H1 (cell line): Measurements from ENCODE around the gene WWC1. TPM values are rescaled to one million over a fixed set of nuclear protein-coding genes. Genes with fewer than 3 reads are reported as not detected.
A peak's percentile ranks its signal among the peaks of the same experiment; 100 is the strongest.

Source experiments
- CTCF ChIA-PET: fragments of 300-600 bp; sonication (Branson Sonifier 250); formaldehyde crosslinking; loops from one replicate; lab custom pipeline; 2021; ENCODE audit not compliant: partially characterized antibody; lab: Charles Lee
- POLR2A ChIA-PET: fragments of 300-600 bp; sonication (Branson Sonifier 250); formaldehyde crosslinking; loops from one replicate; lab custom pipeline; 2021; ENCODE audit warnings: inconsistent platforms; ENCODE audit not compliant: partially characterized antibody; lab: Charles Lee
- DNase-seq, 2 experiments: peaks; one replicate each; pipeline versions ENCODE4 v3.0.0 to v3.0.0-alpha.2; 2010 to 2022; ENCODE audit warnings: low spot score in 2 of 2, low read depth in 1 of 2, mixed read lengths in 1 of 2
- FAIRE-seq: peaks from 2 replicates; lab custom pipeline; 2011; peaks lifted over from hg19 to GRCh38; lab: Jason Lieb, UNC
- H2AFZ ChIP-seq: 2 replicates; pipeline ENCODE4 v1.8.1; 2012; ENCODE audit warnings: low read length, inconsistent platforms
- H2AK5ac ChIP-seq: 2 replicates; pipeline ENCODE4 v1.6.1; 2013; ENCODE audit warnings: low read depth, low read length
- H2BK120ac ChIP-seq: replicated peaks from 2 replicates; pipeline ENCODE3; 2013; ENCODE audit warnings: low read depth, low read length, inconsistent platforms
- H2BK12ac ChIP-seq: 2 replicates; pipeline ENCODE4 v1.6.1; 2013; ENCODE audit warnings: low read depth, low read length
- H2BK15ac ChIP-seq: 2 replicates; pipeline ENCODE4 v1.6.1; 2013; ENCODE audit warnings: low read length
- H2BK20ac ChIP-seq: 2 replicates; pipeline ENCODE4 v1.6.1; 2013; ENCODE audit warnings: low read length
- H2BK5ac ChIP-seq: 2 replicates; pipeline ENCODE4 v1.6.1; 2013; ENCODE audit warnings: low read depth, low read length
- H3K14ac ChIP-seq: 2 replicates; pipeline ENCODE4 v1.6.1; 2013; ENCODE audit warnings: inconsistent platforms; ENCODE audit not compliant: insufficient read length
- H3K18ac ChIP-seq: 2 replicates; pipeline ENCODE4 v1.6.1; 2013; ENCODE audit warnings: low read length; ENCODE audit errors: extremely low read depth
- H3K23ac ChIP-seq: 2 replicates; pipeline ENCODE4 v1.6.1; 2013; ENCODE audit warnings: inconsistent platforms; ENCODE audit not compliant: insufficient read length
- H3K23me2 ChIP-seq: 2 replicates; pipeline ENCODE4 v1.6.1; 2013; ENCODE audit warnings: low read depth, low read length
- H3K27ac ChIP-seq: 2 replicates; pipeline ENCODE4 v1.6.1; 2011; ENCODE audit warnings: low read depth, low read length, inconsistent platforms
- H3K27me3 ChIP-seq, 4 experiments: replicated peaks in 1 of 4; 1 replicate in 1 of 4; 2 replicates in 3 of 4; pipeline versions ENCODE4 v1.6.1 to v1.8.1; 2011 to 2013; ENCODE audit warnings: low read length in 3 of 4, mild to moderate bottlenecking in 3 of 4, inconsistent platforms in 2 of 4, mixed read lengths in 2 of 4, moderate library complexity in 1 of 4; ENCODE audit not compliant: control insufficient read depth in 3 of 4, insufficient read depth in 3 of 4; ENCODE audit errors: extremely low read depth in 1 of 4
- H3K36me3 ChIP-seq, 4 experiments: 2 replicates each; pipeline versions ENCODE4 v1.6.1 to v1.8.1; 2011 to 2013; ENCODE audit warnings: mild to moderate bottlenecking in 4 of 4, low read length in 3 of 4, moderate library complexity in 2 of 4, control low read depth in 1 of 4, inconsistent platforms in 1 of 4; ENCODE audit not compliant: insufficient read depth in 4 of 4, control insufficient read depth in 2 of 4
- H3K4ac ChIP-seq: replicated peaks from 2 replicates; pipeline ENCODE3; 2013; ENCODE audit warnings: low read length, low read depth, mixed read lengths, inconsistent platforms; ENCODE audit not compliant: insufficient read length
- H3K4me1 ChIP-seq, 4 experiments: replicated peaks in 1 of 4; 1 replicate in 1 of 4; 2 replicates in 3 of 4; pipeline versions ENCODE4 v1.6.1 to v1.8.1; 2011 to 2013; ENCODE audit warnings: low read length in 3 of 4, inconsistent platforms in 2 of 4, mixed read lengths in 1 of 4; ENCODE audit not compliant: insufficient read depth in 4 of 4, control insufficient read depth in 3 of 4
- H3K4me2 ChIP-seq, 2 experiments: 2 replicates each; pipeline versions ENCODE4 v1.6.1 to v1.8.1; 2011 to 2013; ENCODE audit warnings: low read depth in 2 of 2, low read length in 2 of 2, control low read depth in 1 of 2, inconsistent platforms in 1 of 2, mild to moderate bottlenecking in 1 of 2; ENCODE audit not compliant: insufficient read depth in 1 of 2
- H3K4me3 ChIP-seq, 4 experiments: fragments of 200-600, 300-600 bp in 1 of 4; sonication (generic), shearing (Covaris generic), sonication (Bioruptor Twin) in 1 of 4; 2 replicates each; pipeline versions ENCODE4 v1.5.1 to v1.8.1; 2011 to 2016; ENCODE audit warnings: low read length in 4 of 4, low read depth in 3 of 4, control low read depth in 2 of 4, inconsistent platforms in 2 of 4, mild to moderate bottlenecking in 2 of 4, mixed read lengths in 1 of 4, moderate library complexity in 1 of 4; ENCODE audit not compliant: insufficient read depth in 2 of 4; ENCODE audit errors: extremely low read depth in 1 of 4
- H3K56ac ChIP-seq: replicated peaks from 2 replicates; pipeline ENCODE3; 2013; ENCODE audit warnings: low read depth, mild to moderate bottlenecking, mixed read lengths, low read length, inconsistent platforms; ENCODE audit not compliant: insufficient read length
- H3K79me1 ChIP-seq: 2 replicates; pipeline ENCODE4 v1.6.1; 2013; ENCODE audit warnings: low read depth, low read length, control low read depth
- H3K79me2 ChIP-seq, 2 experiments: 2 replicates each; pipeline versions ENCODE4 v1.6.1 to v1.8.1; 2012 to 2013; ENCODE audit warnings: low read length in 2 of 2, mild to moderate bottlenecking in 2 of 2, inconsistent platforms in 1 of 2; ENCODE audit not compliant: insufficient read depth in 2 of 2, control insufficient read depth in 1 of 2
- H3K9ac ChIP-seq, 4 experiments: replicated peaks in 1 of 4; 1 replicate in 1 of 4; 2 replicates in 3 of 4; pipeline versions ENCODE4 v1.6.1 to v1.8.1; 2011 to 2013; ENCODE audit warnings: low read depth in 3 of 4, low read length in 3 of 4, control low read depth in 2 of 4, mild to moderate bottlenecking in 2 of 4, moderate library complexity in 2 of 4, inconsistent platforms in 1 of 4; ENCODE audit errors: extremely low read depth in 1 of 4
- H3K9me3 ChIP-seq, 2 experiments: 2 replicates each; pipeline versions ENCODE4 v1.6.1 to v1.8.1; 2012 to 2013; ENCODE audit warnings: mild to moderate bottlenecking in 2 of 2, moderate library complexity in 2 of 2, control low read depth in 1 of 2, inconsistent platforms in 1 of 2, low read depth in 1 of 2, low read length in 1 of 2, mixed read lengths in 1 of 2; ENCODE audit not compliant: insufficient read depth in 2 of 2
- H4K20me1 ChIP-seq, 2 experiments: replicated peaks in 1 of 2; 2 replicates each; pipeline versions ENCODE3 to v1.8.1; 2011 to 2013; ENCODE audit warnings: inconsistent platforms in 2 of 2, low read length in 2 of 2, mild to moderate bottlenecking in 1 of 2; ENCODE audit not compliant: insufficient read depth in 2 of 2, control insufficient read depth in 1 of 2
- H4K5ac ChIP-seq: 2 replicates; pipeline ENCODE4 v1.6.1; 2013; ENCODE audit warnings: low read length, low read depth, mixed read lengths, inconsistent platforms; ENCODE audit not compliant: insufficient read length
- H4K8ac ChIP-seq: 2 replicates; pipeline ENCODE4 v1.8.0; 2013; ENCODE audit warnings: mild to moderate bottlenecking, moderate library complexity, low read length, inconsistent platforms; ENCODE audit not compliant: insufficient read depth; ENCODE audit errors: extremely low read depth
- H4K91ac ChIP-seq: replicated peaks from 2 replicates; pipeline ENCODE3; 2013; ENCODE audit warnings: low read length, mixed read lengths, inconsistent platforms; ENCODE audit not compliant: insufficient read length
- CBX5 ChIP-seq: fragments of 300-800, 300-1000 bp; sonication (generic); IDR thresholded peaks from 2 replicates; pipeline ENCODE4 v1.7.1; 2016; ENCODE audit warnings: antibody characterized with exemption, low read length, low read depth
- CHD2 ChIP-seq: IDR thresholded peaks from 2 replicates; pipeline ENCODE4 v1.6.1; 2012; ENCODE audit warnings: low read length, improper control_type of control experiment
- EGR1 ChIP-seq: IDR thresholded peaks from 2 replicates; pipeline ENCODE4 v1.6.1; 2011; ENCODE audit warnings: low read depth, low read length, borderline replicate concordance
- EP300 ChIP-seq, 2 experiments: IDR thresholded peaks; 1 replicate in 1 of 2; 2 replicates in 1 of 2; pipeline ENCODE4 v1.6.1; 2011 to 2012; ENCODE audit warnings: low read depth in 2 of 2, low read length in 2 of 2, mild to moderate bottlenecking in 2 of 2, borderline replicate concordance in 1 of 2, inconsistent platforms in 1 of 2, moderate library complexity in 1 of 2
- KDM5A ChIP-seq: fragments of 200-600 bp; IDR thresholded peaks from 2 replicates; pipeline ENCODE4 v1.7.1; 2012; ENCODE audit warnings: mild to moderate bottlenecking, low read length, inconsistent platforms, mixed read lengths
- MAX ChIP-seq: IDR thresholded peaks from 2 replicates; pipeline ENCODE4 v1.6.1; 2012; ENCODE audit warnings: inconsistent platforms
- POLR2A ChIP-seq, 2 experiments: IDR thresholded peaks; 1 replicate in 1 of 2; 2 replicates in 1 of 2; pipeline ENCODE4 v1.6.1; 2011; ENCODE audit warnings: low read depth in 2 of 2, low read length in 2 of 2, mild to moderate bottlenecking in 2 of 2; ENCODE audit errors: control extremely low read depth in 1 of 2
- POU5F1 ChIP-seq: IDR thresholded peaks from 2 replicates; pipeline ENCODE4 v1.6.1; 2011; ENCODE audit warnings: low read depth, mild to moderate bottlenecking, low read length, moderate library complexity
- RAD21 ChIP-seq, 2 experiments: IDR thresholded peaks in 1 of 2; conservative IDR thresholded peaks in 1 of 2; 2 replicates each; pipeline ENCODE4 v1.6.1; 2011; ENCODE audit warnings: low read depth in 2 of 2, low read length in 2 of 2, improper control_type of control experiment in 1 of 2, inconsistent platforms in 1 of 2, mild to moderate bottlenecking in 1 of 2, moderate library complexity in 1 of 2
- SIRT6 ChIP-seq: IDR thresholded peaks from one replicate; pipeline ENCODE4 v1.7.1; 2012; ENCODE audit warnings: low read length, inconsistent platforms
- TAF7 ChIP-seq: optimal IDR thresholded peaks from 2 replicates; pipeline ENCODE3; 2011; ENCODE audit warnings: low read depth, mild to moderate bottlenecking, inconsistent platforms, low read length, moderate library complexity, borderline replicate concordance
- TBP ChIP-seq: IDR thresholded peaks from 2 replicates; pipeline ENCODE4 v1.6.1; 2011; ENCODE audit warnings: low read depth, low read length, improper control_type of control experiment
- WGBS, 2 experiments: shearing (Covaris generic) in 1 of 2; methylation state at CpG; one replicate each; pipeline versions ENCODE4 v1.1.6 to v1.1.7; 2013 to 2015; ENCODE audit warnings: low lambda C conversion rate in 2 of 2, mixed read lengths in 2 of 2, inconsistent platforms in 1 of 2, low coverage in 1 of 2, missing lambda C conversion rate in 1 of 2; ENCODE audit not compliant: insufficient replicate concordance in 2 of 2, insufficient coverage in 1 of 2, insufficient read length in 1 of 2; ENCODE audit errors: extremely low coverage in 1 of 2, missing lambda C conversion rate in 1 of 2; 5-methylcytosine and 5-hydroxymethylcytosine counted together
- polyA plus RNA-seq, 7 experiments: library from polyadenylated mRNA; depleted of rRNA in 3 of 7; stranded (reverse) in 5 of 7; unstranded in 2 of 7; fragments of >200 nt in 5 of 7; fragments of 200-250 nt in 2 of 7; gene quantifications; 1 replicate in 5 of 7; 2 replicates in 1 of 7; 4 replicates in 1 of 7; pipeline versions ENCODE4 v1.2.1 to v1.2.3, GENCODE V29; 2011 to 2013; ENCODE audit warnings: missing spikeins in 2 of 7, mixed read lengths in 2 of 7
- total RNA-seq: library from RNA; stranded (reverse); fragmentation: NEBNext Ultra II Directional; extraction: Animal tissue kit (Norgen Biotek cat#: 25700); gene quantifications from 2 replicates; pipeline ENCODE4 v1.2.1, GENCODE V29; 2021

The WWC1 gene
- total and polyA plus RNA-seq, 2 of the 8 experiments (the other 6 are each of a cell fraction or from before 2014, with no cell fraction given): 16.4 to 41.1 TPM

GRCh38 chr5:168295574-168296201, 4.2 kb downstream of the WWC1 start:
- H3K27me3 ChIP-seq: no peaks in the 10 kb centered on the region
- FAIRE-seq: peak; percentile 96
- H2AK5ac ChIP-seq: no peak overlapping the region
- H3K9me3 ChIP-seq: no peaks in the 10 kb centered on the region
- 0 out of 2 replicates have a peak overlapping the region, but pooled peaks have one; percentile 45 for H2BK12ac ChIP-seq
- 21% methylated on average over 12 of the region's 12 CpGs; no CpG with 5 or more reads in 1 of the 2 experiments for WGBS, 2 experiments
- H3K27ac ChIP-seq: peak overlapping the region; percentile 79
- peak overlapping the region in 2 of 4 experiments; percentile 44; a peak in 3 of 7 replicates for H3K9ac ChIP-seq
- H2BK5ac ChIP-seq: peak overlapping the region; percentile 76; the same call in 1 of the 2 replicates
- peak overlapping the region; percentile 7 for H2BK120ac ChIP-seq
- H2AFZ ChIP-seq: no peak overlapping the region
- peak overlapping the region; percentile 12 for H3K4ac ChIP-seq
- H3K4me1 ChIP-seq: peaks cover 21 to 48% (median 38%) of the 10 kb centered on the region in 4 experiments
- H3K36me3 ChIP-seq: no peaks in the 10 kb centered on the region
- 0 out of 2 replicates have a peak overlapping the region, but pooled peaks have one; percentile 37 for H2BK15ac ChIP-seq
- peak overlapping the region; percentile 28 to 64 for H3K4me2 ChIP-seq
- H3K23me2 ChIP-seq: peaks cover 8% of the 10 kb centered on the region
- peaks cover 11% of the 10 kb centered on the region for H3K79me1 ChIP-seq
- H3K4me3 ChIP-seq: peak overlapping the region in 3 of 4 experiments; percentile 26 to 43 (median 41); a peak in 6 of 8 replicates
- no peak overlapping the region for H3K14ac ChIP-seq
- H2BK20ac ChIP-seq: 0 out of 2 replicates have a peak overlapping the region, but pooled peaks have one; percentile 56
- H3K18ac ChIP-seq: 0 out of 2 replicates have a peak overlapping the region, but pooled peaks have one; percentile 36
- H3K23ac ChIP-seq: no peak overlapping the region
- H3K56ac ChIP-seq: no peak overlapping the region
- ChIA-PET POLR2A (interaction anchor here (0.6 to 3.1 kb wide), 6 partner anchors 9 to 381 kb away, joined by 3 to 7 read pairs (median 3); partner anchors contain the start of gene PANK3), CTCF (interaction anchor here (0.6 to 6.6 kb wide), 26 partner anchors 10 to 836 kb away, joined by 3 to 56 read pairs (median 4); no protein-coding TSS in a partner anchor)
- peaks cover 2 to 16% of the 10 kb centered on the region in 2 experiments for H4K20me1 ChIP-seq
- DNase-seq: peak in 1 of 2 experiments; percentile 67
- no peak overlapping the region for H4K91ac ChIP-seq
- H4K8ac ChIP-seq: no peak overlapping the region
- H4K5ac ChIP-seq: peak overlapping the region; percentile 63
- H3K79me2 ChIP-seq: peaks cover 7 to 53% of the 10 kb centered on the region in 2 experiments
- TF ChIP-seq POU5F1: no peak
- no peak for TF ChIP-seq TAF7
- TF ChIP-seq POLR2A (IDR thresholded peaks at IDR 0.05; ENCODE audit: control extremely low read depth in 1 of 2, low read depth in 2 of 2, low read length in 2 of 2): no peak
- no peak for TF ChIP-seq KDM5A
- no peak for TF ChIP-seq CBX5
- peak; percentile 82 for TF ChIP-seq TBP
- no peak for TF ChIP-seq MAX
- TF ChIP-seq CHD2: no peak
- peak; percentile 64 to 65 for TF ChIP-seq RAD21 (IDR thresholded peaks at IDR 0.05 in 1 of 2, conservative IDR thresholded peaks at IDR 0.05 in 1 of 2; ENCODE audit: low read depth in 2 of 2, low read length in 2 of 2)
- no peak for TF ChIP-seq SIRT6
- no peak for TF ChIP-seq EGR1
- peak in 1 of 2 experiments; percentile 81; a peak in 1 of 3 replicates for TF ChIP-seq EP300 (IDR thresholded peaks at IDR 0.05; ENCODE audit: borderline replicate concordance in 1 of 2, low read depth in 2 of 2, low read length in 2 of 2)
